Stimulated activated CD4-positive, alpha-beta T cell treated with anti-CD3 and anti-CD28 coated beads, Interleukin-15, amount 100 ng/mL, for 48 hours (primary cell): ENCODE measurements around the gene GRID1.
"Not testable (repeated sequence)": the region's sequence is repeated elsewhere in the genome, so short reads cannot be mapped to it uniquely, and the experiment has no call there.

ENCODE experiments used
- DNase-seq, 2 donors: peaks; one replicate each; pipeline ENCODE4 v3.0.0-alpha.2; 2020; ENCODE audit warnings: low read depth in 2 of 2

GRID1 gene

GRCh38 chr10:85741626-85742300, 624.8 kb downstream of the GRID1 start:
- no peak for DNase-seq

GRCh38 chr10:85735997-85736396, 630.6 kb downstream of the GRID1 start:
- DNase-seq, result no peak

GRCh38 chr10:85734791-85735190, 631.8 kb downstream of the GRID1 start:
- DNase-seq, result no peak

GRCh38 chr10:85724215-85724614, 642.4 kb downstream of the GRID1 start:
- no peak for DNase-seq

- no peak for DNase-seq
These were observed 645.5 kb downstream of the GRID1 start for GRCh38 chr10:85720931-85721590.

GRCh38 chr10:85719408-85719807, 647.2 kb downstream of the GRID1 start:
- no peak for DNase-seq

GRCh38 chr10:85713885-85714284, 652.7 kb downstream of the GRID1 start:
- DNase-seq, result no peak

- no peak for DNase-seq
These were observed 663.8 kb downstream of the GRID1 start for GRCh38 chr10:85702768-85703167.

GRCh38 chr10:85699066-85699465, 667.5 kb downstream of the GRID1 start:
- not testable (repeated sequence) for DNase-seq

GRCh38 chr10:85696893-85697292, 669.7 kb downstream of the GRID1 start:
- DNase-seq, result no peak

- DNase-seq, result no peak
These were observed 684.0 kb downstream of the GRID1 start for GRCh38 chr10:85682621-85683020.

- no peak for DNase-seq
These were observed 686.9 kb downstream of the GRID1 start for GRCh38 chr10:85679710-85680109.

- DNase-seq, result no peak
These were observed 687.5 kb downstream of the GRID1 start for GRCh38 chr10:85679061-85679460.

- no peak for DNase-seq
These were observed 691.7 kb downstream of the GRID1 start for GRCh38 chr10:85674851-85675250.

- DNase-seq, result no peak
These were observed 693.3 kb downstream of the GRID1 start for GRCh38 chr10:85673270-85673669.

- DNase-seq, result no peak
These were observed 695.1 kb downstream of the GRID1 start for GRCh38 chr10:85671530-85671929.

- DNase-seq, result no peak
These were observed 698.1 kb downstream of the GRID1 start for GRCh38 chr10:85668522-85668921.

- DNase-seq, result no peak
These were observed 698.9 kb downstream of the GRID1 start for GRCh38 chr10:85667638-85668233.

- no peak for DNase-seq
These were observed 699.6 kb downstream of the GRID1 start for GRCh38 chr10:85666987-85667386.

GRCh38 chr10:85666102-85666501, 700.5 kb downstream of the GRID1 start:
- DNase-seq, result no peak

- no peak for DNase-seq
These were observed 700.9 kb downstream of the GRID1 start for GRCh38 chr10:85665681-85666080.

- no peak for DNase-seq
These were observed 701.5 kb downstream of the GRID1 start for GRCh38 chr10:85665078-85665477.

GRCh38 chr10:85661123-85661522, 705.5 kb downstream of the GRID1 start:
- no peak for DNase-seq
